Measurements from ENCODE around the gene RAI14.

GRCh38 chr5:34694012-34694411 lies 37.9 kb downstream of the RAI14 start:
- TF ChIP-seq, protein P1, sequence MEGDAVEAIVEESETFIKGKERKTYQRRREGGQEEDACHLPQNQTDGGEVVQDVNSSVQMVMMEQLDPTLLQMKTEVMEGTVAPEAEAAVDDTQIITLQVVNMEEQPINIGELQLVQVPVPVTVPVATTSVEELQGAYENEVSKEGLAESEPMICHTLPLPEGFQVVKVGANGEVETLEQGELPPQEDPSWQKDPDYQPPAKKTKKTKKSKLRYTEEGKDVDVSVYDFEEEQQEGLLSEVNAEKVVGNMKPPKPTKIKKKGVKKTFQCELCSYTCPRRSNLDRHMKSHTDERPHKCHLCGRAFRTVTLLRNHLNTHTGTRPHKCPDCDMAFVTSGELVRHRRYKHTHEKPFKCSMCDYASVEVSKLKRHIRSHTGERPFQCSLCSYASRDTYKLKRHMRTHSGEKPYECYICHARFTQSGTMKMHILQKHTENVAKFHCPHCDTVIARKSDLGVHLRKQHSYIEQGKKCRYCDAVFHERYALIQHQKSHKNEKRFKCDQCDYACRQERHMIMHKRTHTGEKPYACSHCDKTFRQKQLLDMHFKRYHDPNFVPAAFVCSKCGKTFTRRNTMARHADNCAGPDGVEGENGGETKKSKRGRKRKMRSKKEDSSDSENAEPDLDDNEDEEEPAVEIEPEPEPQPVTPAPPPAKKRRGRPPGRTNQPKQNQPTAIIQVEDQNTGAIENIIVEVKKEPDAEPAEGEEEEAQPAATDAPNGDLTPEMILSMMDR (IDR thresholded peaks at IDR 0.05; ENCODE audit: low read depth, low read length, poor library complexity, severe bottlenecking), result no peak
- no peak for TF ChIP-seq EZH2phosphoT487 (IDR thresholded peaks at IDR 0.05; ENCODE audit: borderline replicate concordance, low read length)
